ENCODE data around the gene RNASE4. TPM values are rescaled to one million over a fixed set of nuclear protein-coding genes. Genes with fewer than 3 reads are reported as not detected.

Gene RNASE4
- total RNA-seq, 2 donors from 2014 or later = 71.6 to 150 TPM

- no peak overlapping the region for H3K4me3 ChIP-seq
- no peak for DNase-seq (ENCODE audit: low spot score)
- intact Hi-C loops (cut with DNase I) = no loop called here
Measured at GRCh38 chr14:20750194-20750593, 65.8 kb downstream of the RNASE4 start.

More at GRCh38 chr14:20750194-20750593, 65.8 kb downstream of the RNASE4 start:
- no peak for TF ChIP-seq POLR2AphosphoS5 (IDR thresholded peaks at IDR 0.05)
- TF ChIP-seq CTCF (IDR thresholded peaks at IDR 0.05) = no peak
- no peak for TF ChIP-seq POLR2A (IDR thresholded peaks at IDR 0.05)
- no peaks in the 10 kb centered on the region for H3K27me3 ChIP-seq (replicated peaks; ENCODE audit: insufficient read depth)
- H3K4me1 ChIP-seq (replicated peaks) = no peaks in the 10 kb centered on the region
- no peaks in the 10 kb centered on the region for H3K9me3 ChIP-seq
- 77% methylated on average over 1 of the region's 1 CpG for WGBS
- no peaks in the 10 kb centered on the region for H3K36me3 ChIP-seq
- no peak overlapping the region for H3K27ac ChIP-seq

Small RNA genes within 50 kb of the gene (small RNA-seq; reads per million reads assigned to genes)
- gene RF00019 = 0 reads per million in 2 donors

Other genes starting within 250 kb of the RNASE4 start
- 1 to 10 TPM in 1 of 2 donors, under 1 TPM in 1; 0.77 to 1.7 TPM for gene KLHL33, start 248.4 kb upstream of the RNASE4 start, total RNA-seq
- gene OSGEP, start 229.7 kb upstream of the RNASE4 start, total RNA-seq = 10 to 100 TPM; 54.2 to 71.7 TPM
- 100 to 1,000 TPM; 113 to 178 TPM for gene APEX1, start 229.3 kb upstream of the RNASE4 start, total RNA-seq
- gene PIP4P1, start 223.1 kb upstream of the RNASE4 start, total RNA-seq = 10 to 100 TPM; 24.8 to 37.8 TPM
- 10 to 100 TPM; 14.2 to 20.3 TPM for gene PNP, start 215.2 kb upstream of the RNASE4 start, total RNA-seq
- 1 to 10 TPM in 1 of 2 donors, not detected in 1; 1.4 TPM for gene RNASE10, start 179.0 kb upstream of the RNASE4 start, total RNA-seq
- not detected for gene RNASE9, start 123.5 kb upstream of the RNASE4 start, total RNA-seq
- 1 to 10 TPM in 1 of 2 donors, not detected in 1; 1.0 TPM for gene RNASE11, start 96.6 kb upstream of the RNASE4 start, total RNA-seq
- gene RNASE12, start 93.2 kb upstream of the RNASE4 start, total RNA-seq = not detected
- gene OR6S1, start 42.9 kb upstream of the RNASE4 start, total RNA-seq = not detected
- gene ANG, start 4.2 kb downstream of the RNASE4 start, total RNA-seq = 10 to 100 TPM; 58.6 to 78.2 TPM
- gene EDDM3A, start 61.3 kb downstream of the RNASE4 start, total RNA-seq = not detected
- gene EDDM3B, start 83.8 kb downstream of the RNASE4 start, total RNA-seq = not detected
- 10 to 100 TPM in 1 of 2 donors, 1 to 10 TPM in 1; 9.3 to 12.8 TPM for gene RNASE6, start 96.7 kb downstream of the RNASE4 start, total RNA-seq
- 1,000 to 10,000 TPM in 1 of 2 donors, 10 to 100 TPM in 1; 30.1 to 3,158 TPM for gene RNASE1, start 118.3 kb downstream of the RNASE4 start, total RNA-seq
- gene RNASE3, start 206.8 kb downstream of the RNASE4 start, total RNA-seq = not detected

Measured in prostate gland (tissue), 2 donors.